Activated T-helper 1 cell treated with Interleukin-2 at 50 U/mL for 16 hours (primary cell): ENCODE data around the gene SPATA1.
"Not testable (repeated sequence)": the region's sequence is repeated elsewhere in the genome, so short reads cannot be mapped to it uniquely, and the experiment has no call there.

Experiments used
- DNase-seq: peaks from one replicate; pipeline ENCODE4 v3.0.0-alpha.2; 2020; ENCODE audit warnings: low read depth

The SPATA1 gene

GRCh38 chr1:84594959-84595358 lies 88.8 kb downstream of the SPATA1 start:
- not testable (repeated sequence) for DNase-seq

DNA sequence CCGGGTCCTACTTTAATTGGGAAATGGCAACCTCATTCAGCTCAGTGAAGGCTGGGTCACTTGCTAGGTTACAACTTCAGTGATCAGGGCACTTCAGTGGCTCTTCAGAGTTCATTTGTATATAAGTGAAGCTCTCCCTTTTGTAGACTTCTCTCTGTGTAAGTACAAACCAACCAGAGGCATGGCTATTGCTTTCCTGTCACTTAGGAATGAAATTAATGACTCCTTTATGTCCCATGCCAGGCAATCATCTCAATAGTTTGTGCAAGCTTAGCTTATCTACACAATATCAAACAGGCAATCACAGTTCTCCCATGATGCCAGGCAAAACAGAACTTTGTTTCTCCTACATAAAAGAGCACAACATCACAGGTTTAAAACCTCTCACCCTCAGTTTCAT lies 90.8 kb downstream of the SPATA1 start:
- DNase-seq: no peak

GRCh38 chr1:84598418-84598817 lies 92.2 kb downstream of the SPATA1 start:
- DNase-seq: no peak

- no peak for DNase-seq
Observed at GRCh38 chr1:84598846-84599741, 92.9 kb downstream of the SPATA1 start.

- no peak for DNase-seq
Observed at GRCh38 chr1:84600796-84601195, 94.6 kb downstream of the SPATA1 start.

DNA sequence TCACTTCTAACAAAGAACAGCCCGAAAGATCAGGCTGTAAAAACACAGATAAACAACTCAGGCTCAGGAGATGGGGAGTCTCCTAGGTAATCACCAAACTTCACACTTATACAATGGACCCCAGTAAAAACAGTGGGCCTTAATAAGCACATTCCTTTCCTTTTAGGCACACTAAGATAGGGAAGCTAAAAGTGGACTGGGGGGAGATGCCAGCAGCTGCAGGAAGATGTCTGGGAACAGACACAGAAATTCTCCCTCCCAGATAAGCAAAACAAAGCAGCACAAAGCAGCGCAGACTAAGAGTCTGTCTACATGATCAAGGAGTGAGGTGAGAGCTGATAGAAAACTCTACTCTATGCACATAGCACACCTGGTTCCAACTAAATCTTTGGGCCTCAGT lies 97.0 kb downstream of the SPATA1 start:
- no peak for DNase-seq

- no peak for DNase-seq
Observed at GRCh38 chr1:84603941-84604830, 98.0 kb downstream of the SPATA1 start.

GRCh38 chr1:84605157-84605556 lies 99.0 kb downstream of the SPATA1 start:
- no peak for DNase-seq

DNA sequence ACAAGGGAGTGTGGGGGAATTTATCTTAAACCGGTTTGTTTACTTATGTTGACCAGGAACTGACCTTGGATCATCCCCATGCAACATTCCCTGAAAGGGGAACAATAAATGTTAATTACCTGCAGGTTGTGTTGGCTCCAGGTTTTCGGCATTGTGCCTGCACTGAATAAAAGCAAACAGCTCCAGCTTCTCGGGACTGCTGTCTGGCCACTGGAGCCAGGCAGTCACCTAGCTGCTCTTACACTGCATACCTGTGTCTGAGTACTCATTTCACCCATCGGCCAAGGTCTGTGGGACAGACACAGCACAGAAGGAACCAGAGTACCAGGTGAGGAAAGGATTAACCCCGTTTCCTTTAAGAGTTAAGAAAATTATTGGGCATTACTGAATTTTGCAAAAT lies 100.8 kb downstream of the SPATA1 start:
- DNase-seq: no peak

DNA sequence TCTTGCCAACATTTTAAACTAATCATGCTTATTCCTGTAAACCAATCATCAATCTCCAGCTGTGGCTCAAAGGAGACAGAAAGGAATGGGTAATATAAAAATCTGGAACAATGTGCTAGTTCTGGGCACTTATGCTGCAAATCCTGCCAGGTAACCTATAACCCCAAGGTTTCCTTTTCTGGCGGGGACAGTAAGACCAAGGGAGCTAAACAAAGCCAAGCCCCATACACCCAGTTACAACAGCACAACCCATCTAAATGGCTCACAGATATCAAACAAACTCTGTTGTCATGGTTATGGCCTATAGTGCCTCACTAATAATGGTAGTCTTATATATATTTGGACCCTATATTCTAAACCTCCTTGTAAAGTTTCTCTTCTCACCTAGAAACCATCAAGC lies 104.9 kb downstream of the SPATA1 start:
- no peak for DNase-seq

DNA sequence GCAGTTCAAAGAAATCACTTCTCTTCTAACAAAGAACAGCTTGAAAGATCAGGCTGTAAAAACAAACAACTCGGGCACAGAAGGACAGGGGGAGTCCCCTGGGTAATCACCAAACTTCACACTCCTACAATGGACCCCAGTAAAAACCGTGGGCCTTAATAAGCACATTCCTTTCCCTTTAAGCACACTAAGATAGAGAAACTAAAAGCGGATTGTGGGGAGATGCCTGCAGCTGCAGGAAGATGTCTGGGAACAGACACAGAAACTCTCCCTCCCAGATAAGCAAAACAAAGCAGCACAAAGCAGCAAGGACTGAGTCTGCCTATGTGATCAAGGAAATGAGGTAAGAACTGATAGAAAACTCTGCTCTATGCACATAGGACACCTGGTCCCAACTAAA lies 105.6 kb downstream of the SPATA1 start:
- DNase-seq: no peak

DNA sequence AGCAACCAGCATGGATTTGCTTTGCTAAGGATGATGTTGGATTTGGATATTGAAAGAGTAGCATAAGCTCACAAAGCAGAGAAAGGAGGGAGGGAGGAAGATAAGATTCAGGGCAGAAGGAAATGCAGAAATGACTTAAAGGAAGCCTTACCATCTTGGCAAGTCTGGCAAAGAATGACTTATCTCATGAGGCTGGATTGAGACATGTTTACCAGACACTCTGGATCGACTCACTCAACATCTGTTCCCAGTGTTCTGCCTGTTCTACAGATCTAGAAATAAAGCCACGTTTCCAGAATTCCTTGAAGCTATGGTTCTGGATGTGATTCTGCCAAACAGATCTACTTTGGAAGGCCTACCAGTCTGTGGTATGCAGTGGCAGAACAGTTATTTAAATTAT lies 106.8 kb downstream of the SPATA1 start:
- no peak for DNase-seq

DNA sequence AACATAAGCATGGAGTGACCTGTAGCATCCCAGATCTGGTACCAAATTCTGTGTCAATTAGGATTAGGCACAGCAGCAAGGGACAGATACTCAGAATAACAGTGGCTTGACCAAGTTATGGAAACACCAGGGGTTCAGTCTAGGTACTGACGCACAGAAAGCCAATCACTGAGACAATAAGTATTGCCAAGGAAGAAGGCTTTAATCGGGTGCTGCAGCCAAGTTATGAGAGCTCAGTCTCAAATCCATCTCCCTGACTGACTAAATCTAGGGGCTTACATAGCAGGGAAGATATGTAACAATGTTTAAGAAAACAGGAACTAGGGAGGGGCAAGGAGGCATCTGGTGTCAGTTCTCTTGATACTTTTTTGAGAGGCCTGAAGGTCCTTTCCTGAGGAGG lies 107.7 kb downstream of the SPATA1 start:
- no peak for DNase-seq

DNA sequence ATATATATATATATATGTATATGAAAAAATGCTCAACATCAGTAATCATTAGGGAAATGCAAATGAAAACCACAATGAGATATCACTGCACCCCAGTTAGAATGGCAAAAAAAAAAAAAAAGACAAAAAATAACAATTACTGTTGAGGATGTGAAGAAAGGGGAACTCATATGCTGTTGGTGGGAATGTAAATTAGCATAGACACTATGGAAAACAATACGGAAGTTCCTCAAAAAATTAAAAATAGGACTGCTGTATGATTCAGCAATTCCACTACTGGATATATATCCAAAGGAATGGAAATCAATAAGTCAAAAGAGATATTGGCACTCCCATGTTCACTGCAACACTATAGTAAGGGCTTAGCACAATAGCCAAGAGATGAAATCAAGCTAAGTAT lies 109.6 kb downstream of the SPATA1 start:
- DNase-seq: no peak
